ENCODE data around the gene LIMS2.
A peak's percentile ranks its signal among the peaks of the same experiment; 100 is the strongest.

The LIMS2 gene

GRCh38 chr2:127651971-127652550, 23.3 kb downstream of the LIMS2 start:
- H4K8ac ChIP-seq (ENCODE audit: low read depth, low read length): no peak overlapping the region
- H4K5ac ChIP-seq (ENCODE audit: low read length): no peak overlapping the region
- H2BK120ac ChIP-seq (ENCODE audit: low read depth, low read length): no peak overlapping the region
- H3K18ac ChIP-seq (ENCODE audit: low read length): no peak overlapping the region
- DNase-seq: no peak
- H3K4me1 ChIP-seq (ENCODE audit: control insufficient read depth, low read depth, low read length): no peaks in the 10 kb centered on the region
- no peaks in the 10 kb centered on the region for H3K27me3 ChIP-seq (ENCODE audit: insufficient read depth, low read length, poor library complexity)
- H3K4me2 ChIP-seq (ENCODE audit: low read length): no peak overlapping the region
- no peak overlapping the region for H2BK5ac ChIP-seq (ENCODE audit: low read length)
- no peaks in the 10 kb centered on the region for H3K79me2 ChIP-seq (ENCODE audit: control insufficient read depth, insufficient read depth, low read length)
- H2AK5ac ChIP-seq (ENCODE audit: low read length): no peak overlapping the region
- no peaks in the 10 kb centered on the region for H3K36me3 ChIP-seq (ENCODE audit: control insufficient read depth, insufficient read depth, low read length)
- no peak overlapping the region for H3K4ac ChIP-seq (ENCODE audit: low read depth, low read length)
- no peak overlapping the region for H3K4me3 ChIP-seq (ENCODE audit: low read length)
- H3K9ac ChIP-seq (ENCODE audit: low read length): no peak overlapping the region
- H2BK15ac ChIP-seq (replicated peaks; ENCODE audit: low read depth): no peak overlapping the region
- H3K27ac ChIP-seq (ENCODE audit: low read depth, low read length): no peak overlapping the region
- no peaks in the 10 kb centered on the region for H3K79me1 ChIP-seq (ENCODE audit: low read length)
- no CpG with 5 or more reads among the region's 14 CpGs for WGBS (ENCODE audit: extremely low coverage, insufficient coverage, low lambda C conversion rate)
- H3K56ac ChIP-seq (ENCODE audit: low read length): no peak overlapping the region
- no peak overlapping the region for H3K23ac ChIP-seq (ENCODE audit: low read length)

- Histone ChIP-seq H3K27me3 (ENCODE audit: insufficient read depth, low read length, poor library complexity) (no peaks in the 10 kb centered on the region), H3K4me3 (ENCODE audit: low read length) (no peak overlapping the region), H3K9ac (ENCODE audit: low read length) (no peak overlapping the region), H3K79me2 (ENCODE audit: control insufficient read depth, insufficient read depth, low read length) (no peaks in the 10 kb centered on the region), H4K8ac (ENCODE audit: low read depth, low read length) (no peak overlapping the region), H4K5ac (ENCODE audit: low read length) (no peak overlapping the region), H3K56ac (ENCODE audit: low read length) (no peak overlapping the region), H3K4me2 (ENCODE audit: low read length) (no peak overlapping the region), H3K27ac (ENCODE audit: low read depth, low read length) (no peak overlapping the region), H2BK15ac (replicated peaks; ENCODE audit: low read depth) (no peak overlapping the region), H3K23ac (ENCODE audit: low read length) (no peak overlapping the region), H3K18ac (ENCODE audit: low read length) (no peak overlapping the region), H3K4ac (ENCODE audit: low read depth, low read length) (no peak overlapping the region), H3K4me1 (ENCODE audit: control insufficient read depth, low read depth, low read length) (no peaks in the 10 kb centered on the region), H2BK5ac (ENCODE audit: low read length) (no peak overlapping the region), H3K36me3 (ENCODE audit: control insufficient read depth, insufficient read depth, low read length) (no peaks in the 10 kb centered on the region), H2BK120ac (ENCODE audit: low read depth, low read length) (no peak overlapping the region), H3K79me1 (ENCODE audit: low read length) (no peaks in the 10 kb centered on the region), H2AK5ac (ENCODE audit: low read length) (no peak overlapping the region)
- no CpG with 5 or more reads among the region's 29 CpGs for WGBS (ENCODE audit: extremely low coverage, insufficient coverage, low lambda C conversion rate)
- no peak for DNase-seq
These were observed 23.9 kb downstream of the LIMS2 start for GRCh38 chr2:127651381-127651809.

GRCh38 chr2:127650785-127651380, 24.4 kb downstream of the LIMS2 start:
- H3K4me2 ChIP-seq (ENCODE audit: low read length): no peak overlapping the region
- no peak overlapping the region for H2AK5ac ChIP-seq (ENCODE audit: low read length)

GRCh38 chr2:127650041-127650784, 25.1 kb downstream of the LIMS2 start:
- Histone ChIP-seq H3K9ac (ENCODE audit: low read length) (no peak overlapping the region), H2BK120ac (ENCODE audit: low read depth, low read length) (no peak overlapping the region), H3K27ac (ENCODE audit: low read depth, low read length) (no peak overlapping the region), H4K5ac (ENCODE audit: low read length) (no peak overlapping the region), H3K27me3 (ENCODE audit: insufficient read depth, low read length, poor library complexity) (no peaks in the 10 kb centered on the region), H3K18ac (ENCODE audit: low read length) (no peak overlapping the region), H3K79me1 (ENCODE audit: low read length) (no peaks in the 10 kb centered on the region), H3K79me2 (ENCODE audit: control insufficient read depth, insufficient read depth, low read length) (no peaks in the 10 kb centered on the region), H3K4me3 (ENCODE audit: low read length) (no peak overlapping the region), H3K4me2 (ENCODE audit: low read length) (no peak overlapping the region), H3K36me3 (ENCODE audit: control insufficient read depth, insufficient read depth, low read length) (no peaks in the 10 kb centered on the region), H2AK5ac (ENCODE audit: low read length) (no peak overlapping the region), H2BK5ac (ENCODE audit: low read length) (no peak overlapping the region), H3K56ac (ENCODE audit: low read length) (no peak overlapping the region), H3K4me1 (ENCODE audit: control insufficient read depth, low read depth, low read length) (no peaks in the 10 kb centered on the region), H2BK15ac (replicated peaks; ENCODE audit: low read depth) (no peak overlapping the region), H4K8ac (ENCODE audit: low read depth, low read length) (no peak overlapping the region), H3K23ac (ENCODE audit: low read length) (no peak overlapping the region), H3K4ac (ENCODE audit: low read depth, low read length) (no peak overlapping the region)
- WGBS (ENCODE audit: extremely low coverage, insufficient coverage, low lambda C conversion rate): no CpG with 5 or more reads among the region's 17 CpGs
- no peak for DNase-seq

More at GRCh38 chr2:127650785-127651380, 24.4 kb downstream of the LIMS2 start:
- Histone ChIP-seq H3K4me1 (ENCODE audit: control insufficient read depth, low read depth, low read length) (no peaks in the 10 kb centered on the region), H3K79me2 (ENCODE audit: control insufficient read depth, insufficient read depth, low read length) (no peaks in the 10 kb centered on the region), H3K79me1 (ENCODE audit: low read length) (no peaks in the 10 kb centered on the region), H2BK120ac (ENCODE audit: low read depth, low read length) (no peak overlapping the region), H3K9ac (ENCODE audit: low read length) (no peak overlapping the region), H3K4me3 (ENCODE audit: low read length) (no peak overlapping the region), H3K36me3 (ENCODE audit: control insufficient read depth, insufficient read depth, low read length) (no peaks in the 10 kb centered on the region), H4K8ac (ENCODE audit: low read depth, low read length) (no peak overlapping the region), H3K27me3 (ENCODE audit: insufficient read depth, low read length, poor library complexity) (no peaks in the 10 kb centered on the region), H3K23ac (ENCODE audit: low read length) (no peak overlapping the region), H2BK5ac (ENCODE audit: low read length) (no peak overlapping the region), H3K27ac (ENCODE audit: low read depth, low read length) (no peak overlapping the region), H4K5ac (ENCODE audit: low read length) (no peak overlapping the region), H3K18ac (ENCODE audit: low read length) (no peak overlapping the region), H2BK15ac (replicated peaks; ENCODE audit: low read depth) (no peak overlapping the region), H3K4ac (ENCODE audit: low read depth, low read length) (no peak overlapping the region), H3K56ac (ENCODE audit: low read length) (no peak overlapping the region)
- no CpG with 5 or more reads among the region's 28 CpGs for WGBS (ENCODE audit: extremely low coverage, insufficient coverage, low lambda C conversion rate)
- DNase-seq: no peak

- no peak overlapping the region for H3K4me2 ChIP-seq (ENCODE audit: low read length)
- DNase-seq: peak; percentile 91
These were observed 25.7 kb downstream of the LIMS2 start for GRCh38 chr2:127649684-127650040.

More at GRCh38 chr2:127649684-127650040, 25.7 kb downstream of the LIMS2 start:
- Histone ChIP-seq H3K4ac (ENCODE audit: low read depth, low read length) (no peak overlapping the region), H3K4me3 (ENCODE audit: low read length) (no peak overlapping the region), H2BK5ac (ENCODE audit: low read length) (no peak overlapping the region), H2BK15ac (replicated peaks; ENCODE audit: low read depth) (no peak overlapping the region), H3K27ac (ENCODE audit: low read depth, low read length) (no peak overlapping the region), H3K18ac (ENCODE audit: low read length) (no peak overlapping the region), H3K23ac (ENCODE audit: low read length) (no peak overlapping the region), H3K79me2 (ENCODE audit: control insufficient read depth, insufficient read depth, low read length) (no peaks in the 10 kb centered on the region), H3K9ac (ENCODE audit: low read length) (peak overlapping the region; percentile 3), H3K36me3 (ENCODE audit: control insufficient read depth, insufficient read depth, low read length) (no peaks in the 10 kb centered on the region), H3K79me1 (ENCODE audit: low read length) (no peaks in the 10 kb centered on the region), H3K4me1 (ENCODE audit: control insufficient read depth, low read depth, low read length) (no peaks in the 10 kb centered on the region), H4K8ac (ENCODE audit: low read depth, low read length) (no peak overlapping the region), H3K27me3 (ENCODE audit: insufficient read depth, low read length, poor library complexity) (no peaks in the 10 kb centered on the region), H4K5ac (ENCODE audit: low read length) (no peak overlapping the region), H2BK120ac (ENCODE audit: low read depth, low read length) (no peak overlapping the region), H2AK5ac (ENCODE audit: low read length) (no peak overlapping the region), H3K56ac (ENCODE audit: low read length) (peak overlapping the region; percentile 12)
- no CpG with 5 or more reads among the region's 7 CpGs for WGBS (ENCODE audit: extremely low coverage, insufficient coverage, low lambda C conversion rate)
